ENCODE data around the gene HYAL1. TPM values are rescaled to one million over a fixed set of nuclear protein-coding genes. Genes with fewer than 3 reads are reported as not detected.

The HYAL1 gene
- total RNA-seq, 2 experiments from 2014 or later: not detected

- H3K27ac Mint-ChIP-seq: peak overlapping the region; percentile 42
- no peak for DNase-seq
- intact Hi-C loops (cut with micrococcal nuclease): no loop called here
- H3K27me3 Mint-ChIP-seq: no peaks in the 10 kb centered on the region
- CTCF ChIA-PET: interaction anchor here (1.2 to 1.5 kb wide), 2 partner anchors 14 to 230 kb away, joined by 3 read pairs; no protein-coding TSS in a partner anchor
- no peak for TF ChIP-seq CTCF (IDR thresholded peaks at IDR 0.05)
- peaks cover 28% of the 10 kb centered on the region for H3K36me3 Mint-ChIP-seq (ENCODE audit: low read depth)
- POLR2A ChIA-PET: interaction anchor here (0.9 to 12.3 kb wide), 5 partner anchors 9 to 227 kb away, joined by 3 to 137 read pairs (median 10); partner anchors contain the start of genes C3orf18, CYB561D2, HEMK1 and HYAL3
- no peak for ATAC-seq
- no peak overlapping the region for H3K4me3 Mint-ChIP-seq
- H3K9me3 Mint-ChIP-seq: no peaks in the 10 kb centered on the region
- H3K4me1 Mint-ChIP-seq (ENCODE audit: low read depth): peaks cover 36% of the 10 kb centered on the region
Measured at GRCh38 chr3:50342813-50343633, 39.6 kb upstream of the HYAL1 start.

DNA sequence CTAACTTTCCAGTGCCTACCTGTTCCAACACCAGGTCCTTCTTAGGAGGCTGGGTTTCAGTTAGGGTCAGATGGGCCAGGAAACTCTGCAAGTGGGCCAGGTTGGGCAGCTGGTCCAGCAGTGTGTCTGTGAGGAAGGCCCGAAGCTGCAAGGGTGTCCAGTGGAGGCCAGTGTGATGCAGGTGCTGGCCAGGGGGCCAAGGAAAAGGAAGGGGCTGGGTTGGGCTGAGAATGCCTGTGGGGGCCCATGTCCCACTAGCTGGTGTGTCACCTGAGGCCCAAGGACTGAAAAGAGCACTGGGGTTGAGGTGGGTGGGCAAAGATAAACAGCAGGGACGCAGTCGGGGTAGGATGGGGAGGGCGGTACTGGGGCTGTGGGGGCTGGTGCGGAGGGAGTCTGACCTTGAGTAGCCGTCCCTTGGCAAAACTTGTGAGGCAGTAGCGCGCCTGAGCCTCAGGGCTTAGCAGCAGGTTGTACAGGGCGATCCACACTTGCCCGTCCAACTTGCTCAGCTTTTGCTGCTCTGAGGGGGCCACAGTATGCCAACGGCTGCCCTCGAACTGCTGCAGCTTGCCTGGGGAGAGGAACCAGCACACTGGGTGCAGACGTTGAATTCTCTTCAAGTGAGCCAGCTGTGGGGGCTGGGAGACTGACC, 38.7 kb upstream of the HYAL1 start:
- H3K27ac Mint-ChIP-seq: peak overlapping the region; percentile 30
- POLR2A ChIA-PET: interaction anchor here (0.9 to 12.3 kb wide), 4 partner anchors 10 to 228 kb away, joined by 3 to 137 read pairs (median 32); partner anchors contain the start of genes C3orf18, CYB561D2, HEMK1 and NPRL2
- peaks cover 27% of the 10 kb centered on the region for H3K36me3 Mint-ChIP-seq (ENCODE audit: low read depth)

DNA sequence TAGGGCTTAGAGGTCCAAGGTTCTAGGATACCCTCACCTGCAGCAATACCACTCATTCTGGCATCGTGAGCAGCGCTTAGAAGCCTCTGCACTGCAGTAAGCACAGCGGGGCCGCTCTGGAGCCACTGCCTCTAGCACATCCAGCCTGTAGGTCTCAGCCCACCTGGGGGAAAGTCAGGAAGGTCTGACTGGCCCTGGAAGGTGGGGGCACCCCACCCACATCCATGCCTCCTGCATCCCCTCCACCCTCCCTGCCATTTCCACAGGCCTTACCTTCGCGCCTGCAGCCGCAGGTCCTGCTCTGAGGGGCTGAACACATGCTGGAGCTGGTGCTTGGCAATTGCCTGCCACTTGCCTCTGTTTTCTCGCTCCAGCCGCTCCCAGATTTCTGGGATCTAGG, 38.2 kb upstream of the HYAL1 start:
- intact Hi-C loops (cut with micrococcal nuclease): no loop called here
- ATAC-seq (no peak), DNase-seq (peak; percentile 41)
- Mint-ChIP-seq H3K9me3 (no peaks in the 10 kb centered on the region), H3K36me3 (ENCODE audit: low read depth) (peaks cover 30% of the 10 kb centered on the region), H3K4me3 (peak overlapping the region; percentile 88), H3K4me1 (ENCODE audit: low read depth) (peaks cover 24% of the 10 kb centered on the region), H3K27ac (peak overlapping the region; percentile 87), H3K27me3 (no peaks in the 10 kb centered on the region)
- TF ChIP-seq CTCF (IDR thresholded peaks at IDR 0.05): no peak
- POLR2A ChIA-PET: interaction anchor here (0.9 to 12.3 kb wide), 9 partner anchors 10 to 269 kb away, joined by 3 to 137 read pairs (median 11); partner anchors contain the start of genes C3orf18, CISH, CYB561D2 and HEMK1
- CTCF ChIA-PET: interaction anchor here (0.9 to 1.5 kb wide), 5 partner anchors 9 to 231 kb away, joined by 3 to 7 read pairs (median 3); partner anchors contain the start of genes CYB561D2, HYAL3, NAA80 and NPRL2

More for the DNA sequence above, 38.7 kb upstream of the HYAL1 start:
- no peak for TF ChIP-seq CTCF (IDR thresholded peaks at IDR 0.05)
- intact Hi-C loops (cut with micrococcal nuclease): no loop called here
- CTCF ChIA-PET: interaction anchor here (1.5 kb wide), 1 partner anchor 231 kb away, joined by 3 read pairs; no protein-coding TSS in a partner anchor
- Mint-ChIP-seq H3K4me3 (peak overlapping the region; percentile 88), H3K9me3 (no peaks in the 10 kb centered on the region), H3K4me1 (ENCODE audit: low read depth) (peaks cover 27% of the 10 kb centered on the region), H3K27me3 (no peaks in the 10 kb centered on the region)
- DNase-seq (no peak), ATAC-seq (no peak)

DNA sequence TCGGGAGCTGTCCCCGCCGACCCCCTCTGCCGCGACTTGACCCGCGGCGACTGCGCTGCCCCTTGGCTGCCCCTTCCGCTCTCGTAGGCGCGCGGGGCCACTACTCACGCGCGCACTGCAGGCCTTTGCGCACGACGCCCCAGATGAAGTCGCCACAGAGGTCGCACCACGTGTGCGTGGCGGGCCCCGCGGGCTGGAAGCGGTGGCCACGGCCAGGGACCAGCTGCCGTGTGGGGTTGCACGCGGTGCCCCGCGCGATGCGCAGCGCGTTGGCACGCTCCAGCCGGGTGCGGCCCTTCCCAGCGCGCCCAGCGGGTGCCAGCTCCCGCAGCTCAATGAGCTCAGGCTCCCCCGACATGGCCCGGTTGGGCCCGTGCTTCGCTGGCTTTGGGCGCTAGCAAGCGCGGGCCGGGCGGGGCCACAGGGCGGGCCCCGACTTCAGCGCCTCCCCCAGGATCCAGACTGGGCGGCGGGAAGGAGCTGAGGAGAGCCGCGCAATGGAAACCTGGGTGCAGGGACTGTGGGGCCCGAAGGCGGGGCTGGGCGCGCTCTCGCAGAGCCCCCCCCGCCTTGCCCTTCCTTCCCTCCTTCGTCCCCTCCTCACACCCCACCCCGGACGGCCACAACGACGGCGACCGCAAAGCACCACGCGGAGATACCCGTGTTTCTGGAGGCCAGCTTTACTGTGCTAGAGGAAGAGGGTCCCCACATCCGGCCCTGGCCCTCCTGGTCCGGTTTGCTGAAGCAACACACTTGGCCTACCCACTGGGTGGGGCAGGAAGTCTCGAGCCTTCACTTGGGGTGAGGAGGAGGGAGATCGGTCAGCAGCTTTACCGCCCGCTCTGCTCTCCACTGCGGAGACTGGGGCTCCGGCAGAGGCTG, 37.3 kb upstream of the HYAL1 start, which contains the start of gene RASSF1:
RASSF1 (minus strand) TSS at position 389 of the 882 bp plus-strand sequence; CDS start at position 358, 31 bp downstream.
- H3K36me3 Mint-ChIP-seq (ENCODE audit: low read depth): peaks cover 37% of the 10 kb centered on the region
- peak within 1 kb of the TSS; percentile 91 for H3K27ac Mint-ChIP-seq
- DNase-seq (peak; percentile 87), ATAC-seq (peak; percentile 37)
- H3K27me3 Mint-ChIP-seq: no peaks in the 10 kb centered on the region
- POLR2A ChIA-PET: interaction anchor here (0.7 to 12.3 kb wide), 11 partner anchors 8 to 270 kb away, joined by 3 to 137 read pairs (median 5); partner anchors contain the start of genes C3orf18, CISH, CYB561D2 and HEMK1
- CTCF ChIA-PET: interaction anchor here (0.9 to 1.5 kb wide), 7 partner anchors 9 to 273 kb away, joined by 3 to 7 read pairs (median 3); partner anchors contain the start of genes CYB561D2, HYAL3, NAA80 and NPRL2
- H3K4me1 Mint-ChIP-seq (ENCODE audit: low read depth): peaks cover 26% of the 10 kb centered on the region
- peak within 1 kb of the TSS; percentile 88 for H3K4me3 Mint-ChIP-seq
- no peak for TF ChIP-seq CTCF (IDR thresholded peaks at IDR 0.05)
- H3K9me3 Mint-ChIP-seq: no peaks in the 10 kb centered on the region
- intact Hi-C loops (cut with micrococcal nuclease): no loop called here

Data from activated CD8-positive, alpha-beta T cell treated with anti-CD3 and anti-CD28 coated beads for 36 hours (primary cell).